H1 (cell line): ENCODE measurements around the gene BMPR1A.

Experiments
- CBX8 ChIP-seq: fragments of 300-800, 300-1000 bp; sonication (generic); IDR thresholded peaks from 2 replicates; pipeline ENCODE4 v1.7.1; 2016; ENCODE audit warnings: low read depth, low read length, borderline replicate concordance
- CTCF ChIP-seq, 3 experiments: IDR thresholded peaks; 1 replicate in 2 of 3; 2 replicates in 1 of 3; pipeline versions ENCODE4 v1.5.1 to v1.6.1; 2011; ENCODE audit warnings: low read length in 3 of 3, mild to moderate bottlenecking in 3 of 3, inconsistent platforms in 2 of 3, low read depth in 1 of 3, moderate library complexity in 1 of 3; ENCODE audit not compliant: insufficient read depth in 1 of 3; ENCODE audit errors: control extremely low read depth in 1 of 3
- EGR1 ChIP-seq: IDR thresholded peaks from 2 replicates; pipeline ENCODE4 v1.6.1; 2011; ENCODE audit warnings: low read depth, low read length, borderline replicate concordance
- EP300 ChIP-seq, 2 experiments: IDR thresholded peaks; 1 replicate in 1 of 2; 2 replicates in 1 of 2; pipeline ENCODE4 v1.6.1; 2011 to 2012; ENCODE audit warnings: low read depth in 2 of 2, low read length in 2 of 2, mild to moderate bottlenecking in 2 of 2, borderline replicate concordance in 1 of 2, inconsistent platforms in 1 of 2, moderate library complexity in 1 of 2
- EZH2 ChIP-seq: fragments of 200-600 bp; sonication (generic); IDR thresholded peaks from 2 replicates; pipeline ENCODE4 v1.7.1; 2012; ENCODE audit warnings: low read depth, mild to moderate bottlenecking, moderate library complexity, low read length, inconsistent platforms; ENCODE audit not compliant: severe bottlenecking
- JUN ChIP-seq: IDR thresholded peaks from 2 replicates; pipeline ENCODE4 v1.6.1; 2011; ENCODE audit warnings: low read depth, mild to moderate bottlenecking, improper control_type of control experiment, low read length
- KDM1A ChIP-seq: fragments of 200-600, 300-600 bp; sonication (generic); IDR thresholded peaks from 2 replicates; pipeline ENCODE4 v1.7.1; 2016; ENCODE audit warnings: mild to moderate bottlenecking, low read length, borderline replicate concordance
- MAX ChIP-seq: IDR thresholded peaks from 2 replicates; pipeline ENCODE4 v1.6.1; 2012; ENCODE audit warnings: inconsistent platforms
- SP2 ChIP-seq: IDR thresholded peaks from 2 replicates; pipeline ENCODE4 v1.6.1; 2012; ENCODE audit warnings: mild to moderate bottlenecking, low read length, inconsistent platforms

GRCh38 chr10:86944471-86944870 lies 188.1 kb downstream of the BMPR1A start:
- no peak for TF ChIP-seq CTCF (IDR thresholded peaks at IDR 0.05; ENCODE audit: control extremely low read depth in 1 of 3, insufficient read depth in 1 of 3, low read depth in 1 of 3, low read length in 3 of 3)
- no peak for TF ChIP-seq EP300 (IDR thresholded peaks at IDR 0.05; ENCODE audit: borderline replicate concordance in 1 of 2, low read depth in 2 of 2, low read length in 2 of 2)
- TF ChIP-seq KDM1A: no peak
- TF ChIP-seq JUN: no peak
- TF ChIP-seq EZH2: no peak
- TF ChIP-seq CBX8: no peak
- no peak for TF ChIP-seq MAX
- no peak for TF ChIP-seq EGR1
- no peak for TF ChIP-seq SP2
